H9 (cell line): ENCODE data around the gene ANKRD53. TPM values are rescaled to one million over a fixed set of nuclear protein-coding genes. Genes with fewer than 3 reads are reported as not detected.

Experiments used
- DNase-seq: peaks from one replicate; pipeline ENCODE4 v3.0.0-alpha.2; 2017
- H2AFZ ChIP-seq: one replicate; pipeline ENCODE4 v1.6.1; 2013; ENCODE audit warnings: mild to moderate bottlenecking, low read length, control low read depth, moderate library complexity
- H2AK5ac ChIP-seq: 2 replicates; pipeline ENCODE4 v1.6.1; 2013; ENCODE audit warnings: low read length, control low read depth, mixed read lengths; ENCODE audit not compliant: insufficient read length
- H2BK120ac ChIP-seq: one replicate; pipeline ENCODE4 v1.6.1; 2013; ENCODE audit warnings: low read depth, mild to moderate bottlenecking, low read length, control low read depth, inconsistent platforms; ENCODE audit not compliant: poor library complexity, severe bottlenecking
- H2BK12ac ChIP-seq: 2 replicates; pipeline ENCODE4 v1.6.1; 2013; ENCODE audit warnings: low read length, control low read depth, mixed read lengths, low read depth; ENCODE audit not compliant: insufficient read length
- H2BK15ac ChIP-seq: 2 replicates; pipeline ENCODE4 v1.6.1; 2013; ENCODE audit warnings: low read depth, low read length, control low read depth
- H2BK20ac ChIP-seq: one replicate; pipeline ENCODE4 v1.6.1; 2013; ENCODE audit warnings: low read depth, mild to moderate bottlenecking, low read length, control low read depth, inconsistent platforms; ENCODE audit not compliant: poor library complexity, severe bottlenecking
- H2BK5ac ChIP-seq: 2 replicates; pipeline ENCODE4 v1.6.1; 2013; ENCODE audit warnings: low read length, control low read depth, mixed read lengths; ENCODE audit not compliant: insufficient read length
- H3K14ac ChIP-seq: 2 replicates; pipeline ENCODE4 v1.6.1; 2013; ENCODE audit warnings: low read length, control low read depth; ENCODE audit not compliant: insufficient read depth
- H3K18ac ChIP-seq: 2 replicates; pipeline ENCODE4 v1.6.1; 2013; ENCODE audit warnings: low read depth, mild to moderate bottlenecking, mixed read lengths, low read length, control low read depth; ENCODE audit not compliant: insufficient read length
- H3K23ac ChIP-seq: 2 replicates; pipeline ENCODE4 v1.6.1; 2013; ENCODE audit warnings: low read length, control low read depth, mixed read lengths, low read depth; ENCODE audit not compliant: insufficient read length
- H3K23me2 ChIP-seq: 2 replicates; pipeline ENCODE4 v1.6.1; 2013; ENCODE audit warnings: low read depth, mild to moderate bottlenecking, mixed read lengths, low read length, control low read depth; ENCODE audit not compliant: insufficient read length, poor library complexity, severe bottlenecking
- H3K27ac ChIP-seq: 2 replicates; pipeline ENCODE4 v1.5.1; 2013; ENCODE audit warnings: low read length, control low read depth, mixed read lengths, low read depth; ENCODE audit not compliant: insufficient read length
- H3K27me3 ChIP-seq: 2 replicates; pipeline ENCODE4 v1.6.1; 2013; ENCODE audit warnings: low read length, control low read depth, inconsistent platforms; ENCODE audit not compliant: insufficient read depth
- H3K4ac ChIP-seq: 2 replicates; pipeline ENCODE4 v1.6.1; 2013; ENCODE audit warnings: low read depth, mild to moderate bottlenecking, control low read depth, inconsistent platforms, low read length, moderate library complexity
- H3K4me1 ChIP-seq: 2 replicates; pipeline ENCODE4 v1.6.1; 2013; ENCODE audit warnings: low read length, control low read depth, inconsistent platforms; ENCODE audit not compliant: insufficient read depth
- H3K4me2 ChIP-seq: 2 replicates; pipeline ENCODE4 v1.6.1; 2013; ENCODE audit warnings: low read length, control low read depth, mixed read lengths; ENCODE audit not compliant: insufficient read length, insufficient read depth
- H3K56ac ChIP-seq: 2 replicates; pipeline ENCODE4 v1.6.1; 2013; ENCODE audit warnings: low read depth, mild to moderate bottlenecking, mixed read lengths, low read length, control low read depth; ENCODE audit not compliant: insufficient read length
- H3K79me1 ChIP-seq: 2 replicates; pipeline ENCODE4 v1.6.1; 2013; ENCODE audit warnings: low read depth, mild to moderate bottlenecking, moderate library complexity, low read length, control low read depth, inconsistent platforms; ENCODE audit not compliant: insufficient read depth, poor library complexity, severe bottlenecking
- H3K79me2 ChIP-seq: 2 replicates; pipeline ENCODE4 v1.6.1; 2013; ENCODE audit warnings: low read length, control low read depth, inconsistent platforms; ENCODE audit not compliant: insufficient read depth
- H3K9ac ChIP-seq: 2 replicates; pipeline ENCODE4 v1.6.1; 2013; ENCODE audit warnings: low read length, control low read depth, mixed read lengths; ENCODE audit not compliant: insufficient read length; ENCODE audit errors: extremely low read depth
- H3K9me3 ChIP-seq: one replicate; pipeline ENCODE4 v1.6.1; 2013; ENCODE audit warnings: low read depth, low read length, inconsistent platforms; ENCODE audit not compliant: control insufficient read depth
- H3T11ph ChIP-seq: one replicate; pipeline ENCODE4 v1.6.1; 2013; ENCODE audit warnings: mild to moderate bottlenecking, low read length, control low read depth, inconsistent platforms
- H4K20me1 ChIP-seq: one replicate; pipeline ENCODE4 v1.6.1; 2013; ENCODE audit not compliant: control insufficient read depth, insufficient read length, insufficient read depth
- H4K5ac ChIP-seq: 2 replicates; pipeline ENCODE4 v1.6.1; 2013; ENCODE audit warnings: low read depth, mild to moderate bottlenecking, mixed read lengths, low read length, control low read depth; ENCODE audit not compliant: insufficient read length
- H4K8ac ChIP-seq: replicated peaks from 2 replicates; pipeline ENCODE4 v1.6.1; 2013; ENCODE audit warnings: low read length, control low read depth, mixed read lengths, low read depth; ENCODE audit not compliant: insufficient read length
- H4K91ac ChIP-seq: 2 replicates; pipeline ENCODE4 v1.6.1; 2013; ENCODE audit warnings: low read depth, mild to moderate bottlenecking, moderate library complexity, mixed read lengths, low read length, control low read depth; ENCODE audit not compliant: insufficient read length
- H3K27ac Mint-ChIP-seq, 3 experiments: 2 replicates in 2 of 3; 3 replicates in 1 of 3; pipeline ENCODE4 v1.8.0; 2020 to 2021; ENCODE audit warnings: mixed read lengths in 3 of 3, mild to moderate bottlenecking in 1 of 3, moderate library complexity in 1 of 3
- H3K27me3 Mint-ChIP-seq: 2 replicates; pipeline ENCODE4 v1.8.0; 2021; ENCODE audit warnings: low read depth, mild to moderate bottlenecking, moderate library complexity, mixed read lengths
- H3K36me3 Mint-ChIP-seq, 3 experiments: 2 replicates in 2 of 3; 3 replicates in 1 of 3; pipeline ENCODE4 v1.8.0; 2020 to 2021; ENCODE audit warnings: low read depth in 3 of 3, mixed read lengths in 3 of 3; ENCODE audit not compliant: insufficient read depth in 1 of 3
- H3K4me1 Mint-ChIP-seq, 2 experiments: 2 replicates each; pipeline ENCODE4 v1.8.0; 2020; ENCODE audit warnings: mixed read lengths in 2 of 2
- H3K4me3 Mint-ChIP-seq, 2 experiments: 2 replicates in 1 of 2; 3 replicates in 1 of 2; pipeline ENCODE4 v1.8.0; 2020 to 2021; ENCODE audit warnings: mild to moderate bottlenecking in 2 of 2, mixed read lengths in 2 of 2, moderate library complexity in 1 of 2
- H3K9me3 Mint-ChIP-seq, 2 experiments: 2 replicates in 1 of 2; 3 replicates in 1 of 2; pipeline ENCODE4 v1.8.0; 2020; ENCODE audit warnings: mild to moderate bottlenecking in 2 of 2, mixed read lengths in 2 of 2, moderate library complexity in 1 of 2
- WGBS: extraction: QIAGEN DNeasy Blood & Tissue Kit; methylation state at CpG from one replicate; pipeline ENCODE4 v1.1.7; 2013; ENCODE audit warnings: missing lambda C conversion rate, low lambda C conversion rate, mixed read lengths; ENCODE audit not compliant: insufficient read length; ENCODE audit errors: extremely low coverage; 5-methylcytosine and 5-hydroxymethylcytosine counted together
- total RNA-seq: library from RNA; stranded (reverse); gene quantifications from 2 replicates; pipeline ENCODE4 v1.2.1, GENCODE V29; 2021
- TF ChIP-seq, protein P1 (sequence below): fragments of 200-600 bp; sonication (generic); conservative IDR thresholded peaks from 3 replicates; pipeline ENCODE4 v1.8.0; 2021; ENCODE audit warnings: antibody characterized with exemption, mild to moderate bottlenecking

The ANKRD53 gene
- total RNA-seq, 1 experiment from 2014 or later = 0.28 TPM

GRCh38 chr2:70956141-70956540 is 22.3 kb upstream of the ANKRD53 start:
- no peak overlapping the region for H2BK12ac ChIP-seq
- H3K9me3 Mint-ChIP-seq = no peaks in the 10 kb centered on the region
- H2BK15ac ChIP-seq = no peak overlapping the region
- no peak overlapping the region for H2BK120ac ChIP-seq
- no peak for DNase-seq
- H3K4me3 Mint-ChIP-seq = no peak overlapping the region
- H3K23me2 ChIP-seq = no peaks in the 10 kb centered on the region
- no peaks in the 10 kb centered on the region; the same call in 1 of the 2 replicates for H3K27me3 ChIP-seq
- TF ChIP-seq, protein P1, sequence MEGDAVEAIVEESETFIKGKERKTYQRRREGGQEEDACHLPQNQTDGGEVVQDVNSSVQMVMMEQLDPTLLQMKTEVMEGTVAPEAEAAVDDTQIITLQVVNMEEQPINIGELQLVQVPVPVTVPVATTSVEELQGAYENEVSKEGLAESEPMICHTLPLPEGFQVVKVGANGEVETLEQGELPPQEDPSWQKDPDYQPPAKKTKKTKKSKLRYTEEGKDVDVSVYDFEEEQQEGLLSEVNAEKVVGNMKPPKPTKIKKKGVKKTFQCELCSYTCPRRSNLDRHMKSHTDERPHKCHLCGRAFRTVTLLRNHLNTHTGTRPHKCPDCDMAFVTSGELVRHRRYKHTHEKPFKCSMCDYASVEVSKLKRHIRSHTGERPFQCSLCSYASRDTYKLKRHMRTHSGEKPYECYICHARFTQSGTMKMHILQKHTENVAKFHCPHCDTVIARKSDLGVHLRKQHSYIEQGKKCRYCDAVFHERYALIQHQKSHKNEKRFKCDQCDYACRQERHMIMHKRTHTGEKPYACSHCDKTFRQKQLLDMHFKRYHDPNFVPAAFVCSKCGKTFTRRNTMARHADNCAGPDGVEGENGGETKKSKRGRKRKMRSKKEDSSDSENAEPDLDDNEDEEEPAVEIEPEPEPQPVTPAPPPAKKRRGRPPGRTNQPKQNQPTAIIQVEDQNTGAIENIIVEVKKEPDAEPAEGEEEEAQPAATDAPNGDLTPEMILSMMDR = no peak
- H3K23ac ChIP-seq = no peak overlapping the region
- H2BK20ac ChIP-seq = no peak overlapping the region
- H4K20me1 ChIP-seq = peaks cover 3% of the 10 kb centered on the region
- no peaks in the 10 kb centered on the region for H3K9me3 ChIP-seq
- H3K4me1 Mint-ChIP-seq = no peaks in the 10 kb centered on the region
- H4K91ac ChIP-seq = no peak overlapping the region
- no peak overlapping the region for H3K4ac ChIP-seq
- H3K27me3 Mint-ChIP-seq = peaks cover 76% of the 10 kb centered on the region
- no peak overlapping the region for H4K5ac ChIP-seq
- H3K14ac ChIP-seq = no peak overlapping the region
- H3K9ac ChIP-seq = no peak overlapping the region
- H3T11ph ChIP-seq = no peak overlapping the region
- H2AK5ac ChIP-seq = no peak overlapping the region
- H3K79me2 ChIP-seq = no peaks in the 10 kb centered on the region
- no peak overlapping the region for H2BK5ac ChIP-seq
- H3K4me1 ChIP-seq = no peaks in the 10 kb centered on the region
- no peak overlapping the region for H4K8ac ChIP-seq
- H2AFZ ChIP-seq = no peak overlapping the region
- H3K27ac Mint-ChIP-seq = no peak overlapping the region
- no peak overlapping the region for H3K56ac ChIP-seq
- no peak overlapping the region for H3K27ac ChIP-seq
- WGBS = no CpG with 5 or more reads among the region's 2 CpGs
- no peak overlapping the region for H3K4me2 ChIP-seq
- H3K79me1 ChIP-seq = no peaks in the 10 kb centered on the region
- no peaks in the 10 kb centered on the region for H3K36me3 Mint-ChIP-seq
- H3K18ac ChIP-seq = no peak overlapping the region
